HG03354 (cell line): ENCODE data around the gene COMMD1.
A peak's percentile ranks its signal among the peaks of the same experiment; 100 is the strongest.
"Not testable (repeated sequence)": the region's sequence is repeated elsewhere in the genome, so short reads cannot be mapped to it uniquely, and the experiment has no call there.

Experiments
- ATAC-seq: cut with Tn5 transposase; IDR thresholded peaks from one replicate; pipeline ENCODE4 v1.9.1; 2021; ENCODE audit warnings: mild to moderate bottlenecking; ENCODE audit not compliant: unreplicated experiment, poor library complexity, severe bottlenecking

Gene COMMD1

DNA sequence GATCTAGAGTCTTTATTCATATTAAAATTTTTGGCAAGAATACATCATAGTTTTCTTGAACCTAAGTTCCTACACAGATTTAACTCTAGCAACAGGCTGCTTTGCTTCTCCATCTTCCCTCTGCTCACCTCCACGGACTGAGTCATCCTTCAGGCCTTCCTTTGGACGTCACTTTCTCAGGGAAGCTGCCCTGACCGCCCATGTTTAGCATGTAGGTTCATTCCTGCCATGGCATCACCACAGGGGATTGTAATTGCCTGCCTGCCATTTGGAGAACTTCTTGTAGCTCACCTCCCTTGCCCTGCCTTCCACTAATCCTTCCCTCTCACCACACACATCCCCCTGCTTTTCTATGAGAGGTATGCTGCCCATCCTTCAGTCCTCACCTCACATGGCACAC lies 246.5 kb downstream of the COMMD1 start:
- ATAC-seq, result no peak

DNA sequence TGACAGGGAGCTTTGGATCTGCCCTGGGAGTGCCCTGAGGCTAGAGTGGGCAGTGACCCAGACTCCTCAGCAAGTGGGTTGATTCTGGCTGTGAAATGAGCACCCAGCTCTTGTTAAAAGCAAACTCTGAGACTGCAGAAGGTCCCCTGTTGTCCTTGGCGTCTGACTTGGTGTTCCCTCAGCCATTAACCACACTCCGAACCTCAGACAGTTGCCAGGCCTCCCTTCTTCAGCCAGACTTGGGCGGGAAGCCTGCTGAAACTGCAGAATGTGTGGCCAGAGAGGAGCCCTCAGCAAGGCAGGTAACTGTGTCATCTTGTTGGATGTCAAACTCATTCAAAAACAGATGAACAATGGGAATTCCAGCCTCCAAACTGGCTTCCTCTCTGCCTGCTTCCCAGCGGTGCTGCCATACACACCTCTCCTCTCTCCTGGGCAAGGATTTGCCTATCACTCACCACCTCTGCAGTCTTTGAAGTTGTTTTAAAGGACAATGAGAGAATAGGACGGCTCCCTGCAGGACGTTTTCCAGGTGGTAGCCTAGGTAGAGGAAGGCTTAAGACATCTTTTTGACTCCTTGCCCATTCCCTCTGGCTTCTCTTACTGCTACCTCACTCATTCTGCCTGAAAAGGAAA lies 251.5 kb downstream of the COMMD1 start:
- ATAC-seq, result no peak

DNA sequence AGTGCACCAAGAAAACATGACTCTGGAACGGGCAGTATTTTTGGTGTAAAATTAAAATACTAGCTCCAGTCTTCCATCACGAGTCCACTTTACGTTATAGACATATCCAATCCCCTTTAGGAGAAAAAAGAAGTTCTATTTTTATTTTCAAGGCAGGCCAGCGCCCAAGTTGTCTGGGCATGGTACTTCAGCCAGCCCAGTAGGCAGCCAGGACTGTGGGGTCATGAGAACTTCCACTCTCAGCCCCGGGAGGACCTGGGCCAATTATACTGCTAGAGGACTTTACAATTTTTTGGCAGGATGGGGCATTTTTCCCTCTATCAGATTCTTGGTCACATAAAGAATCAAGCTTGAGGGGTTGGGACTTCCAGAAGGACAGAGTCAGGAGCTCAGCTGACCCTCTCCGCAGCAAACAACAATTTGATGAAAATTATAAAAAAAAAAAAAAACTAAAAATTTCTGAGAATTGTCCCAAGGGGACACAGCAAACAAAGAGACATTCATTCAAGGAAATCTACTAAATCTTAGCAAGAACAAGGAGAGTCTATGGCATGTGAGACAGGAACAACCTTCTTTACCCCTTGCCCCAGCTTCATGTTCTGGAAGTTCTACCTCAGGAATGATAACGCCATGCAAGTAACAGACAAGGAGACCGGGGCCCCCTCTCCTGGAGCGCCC lies 253.1 kb downstream of the COMMD1 start:
- ATAC-seq, result no peak

DNA sequence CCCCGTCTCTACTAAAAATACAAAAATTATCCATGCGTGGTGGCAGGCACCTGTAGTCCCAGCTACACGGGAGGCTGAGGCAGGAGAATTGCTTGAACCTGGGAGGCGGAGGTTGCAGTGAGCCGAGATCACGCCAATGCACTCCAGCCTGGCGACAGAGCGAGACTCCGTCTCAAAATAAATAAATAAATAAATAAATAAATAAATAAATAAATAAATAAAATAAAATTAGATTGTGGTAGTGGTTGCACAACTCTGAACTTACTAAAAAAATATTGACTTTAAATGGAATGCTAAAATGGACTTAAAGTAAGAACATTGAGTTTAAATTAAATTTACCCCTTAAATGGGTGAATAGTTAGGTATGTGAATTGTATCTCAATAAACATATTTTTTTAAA lies 255.2 kb downstream of the COMMD1 start:
- ATAC-seq, result not testable (repeated sequence)

DNA sequence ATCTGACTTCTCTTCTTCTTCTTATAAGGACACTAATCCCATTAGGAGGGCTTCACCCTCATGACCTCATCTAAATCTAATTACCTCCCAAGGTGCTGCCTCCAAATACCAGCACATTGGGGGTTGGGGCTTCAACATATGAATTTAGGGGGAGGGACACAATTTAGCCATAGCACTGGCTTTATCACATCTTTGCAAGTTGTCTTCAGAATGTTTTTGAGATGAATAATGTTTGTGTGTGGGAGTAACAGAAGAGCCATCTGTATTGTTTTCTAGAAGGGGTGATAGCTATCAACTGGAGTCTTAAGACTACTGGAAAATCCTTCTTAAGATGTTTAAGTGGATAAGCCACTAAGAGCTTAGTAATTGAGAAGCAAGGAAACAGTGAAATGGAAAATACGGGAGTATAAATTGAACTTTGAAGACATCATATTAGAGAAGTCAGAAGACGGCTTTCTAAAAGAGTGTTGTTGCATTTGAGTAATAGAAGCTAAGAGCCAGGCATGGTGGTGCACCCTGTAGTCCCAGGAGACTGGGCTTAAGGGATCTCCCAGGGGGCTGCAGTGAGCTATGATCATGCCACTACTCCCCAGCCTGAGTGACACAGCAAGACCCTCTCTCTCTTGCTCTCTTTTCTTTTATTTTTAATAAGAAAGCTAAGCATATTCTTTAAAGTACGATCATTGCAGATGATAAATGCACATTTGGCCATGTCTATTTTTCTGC lies 257.8 kb downstream of the COMMD1 start:
- no peak for ATAC-seq

DNA sequence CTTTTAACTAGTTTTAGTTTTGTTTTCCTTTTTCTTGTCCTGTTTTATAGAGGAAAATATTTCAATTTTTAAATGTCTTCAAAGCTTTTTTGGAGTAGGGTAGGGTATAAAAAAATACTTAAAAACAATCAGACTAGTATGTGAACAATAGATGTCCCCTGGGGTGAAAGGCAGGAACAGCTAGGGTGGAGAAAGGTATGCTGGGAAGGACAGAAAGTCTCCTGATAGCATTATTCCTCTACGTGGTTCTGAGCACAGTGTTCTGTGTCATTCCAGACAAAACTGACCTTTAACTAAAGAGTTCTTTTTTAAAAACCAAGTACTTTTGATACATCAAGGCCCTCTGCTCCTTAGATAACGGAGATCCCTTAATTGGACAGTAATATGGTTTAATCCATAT lies 258.4 kb downstream of the COMMD1 start:
- no peak for ATAC-seq

DNA sequence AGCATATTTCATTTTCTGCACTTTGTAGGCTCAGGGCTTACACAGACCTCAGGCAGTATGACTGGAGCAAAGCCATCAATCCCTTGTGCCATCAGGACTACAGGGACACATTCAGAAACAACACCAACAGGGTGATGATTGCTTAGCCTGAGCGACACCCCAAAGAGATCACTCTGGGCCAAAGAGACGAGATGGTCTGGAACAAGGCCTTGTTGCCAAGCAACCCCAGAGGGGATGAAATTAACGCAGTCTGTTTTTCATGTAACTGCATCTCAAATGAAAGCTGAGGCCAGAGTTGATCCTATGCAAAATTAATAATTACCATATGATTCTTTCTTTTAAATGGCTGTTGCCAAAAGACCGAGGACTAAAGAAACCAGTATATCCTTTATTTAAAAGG lies 270.3 kb downstream of the COMMD1 start:
- no peak for ATAC-seq

DNA sequence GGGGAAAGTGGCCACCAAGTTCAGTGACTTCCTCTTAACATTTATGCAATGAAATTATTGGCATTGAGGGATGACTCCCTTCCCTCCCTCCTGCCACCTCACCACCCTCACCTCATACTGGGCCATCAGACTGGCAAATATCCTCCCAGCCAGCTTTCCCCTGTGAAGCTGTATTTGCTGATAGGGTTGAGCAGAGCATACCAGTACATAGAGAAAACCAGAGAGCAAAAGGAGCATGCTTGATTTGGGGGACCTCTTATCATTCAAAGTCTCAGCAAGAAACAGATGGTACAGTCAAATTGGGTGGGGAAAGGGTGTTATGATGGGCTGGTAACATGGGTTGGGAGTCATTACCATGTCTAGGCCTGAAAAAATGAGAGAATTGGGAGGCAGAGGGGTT lies 271.3 kb downstream of the COMMD1 start:
- ATAC-seq, result no peak

DNA sequence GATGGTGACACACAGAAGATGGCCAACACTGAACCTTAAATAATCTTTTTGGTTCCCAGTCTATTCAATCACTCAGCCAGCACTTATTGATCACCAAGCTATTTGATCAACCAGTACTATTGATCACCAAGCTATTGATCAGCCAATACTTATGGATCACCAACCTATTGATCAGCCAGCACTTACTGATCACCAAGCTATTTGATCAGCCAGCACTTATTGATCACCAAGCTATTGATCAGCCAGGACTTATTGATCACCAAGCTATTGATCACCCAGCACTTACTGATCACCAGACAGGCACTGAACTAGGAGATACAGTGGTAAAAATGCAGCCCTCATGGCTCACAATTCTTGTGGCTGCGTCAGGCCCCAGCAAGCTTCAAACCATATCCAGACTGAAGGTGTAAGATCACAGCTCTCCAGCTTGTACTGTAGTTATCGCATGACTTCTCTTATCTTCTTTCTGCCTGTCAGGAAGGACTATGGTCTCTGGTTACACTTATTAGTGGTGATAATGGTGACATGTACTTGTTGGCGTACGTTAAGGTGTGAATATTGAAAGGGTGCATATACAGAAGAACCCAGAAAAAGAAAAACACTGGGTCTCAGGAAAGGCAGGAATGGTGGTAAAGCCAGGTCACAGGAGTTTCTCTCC lies 272.0 kb downstream of the COMMD1 start:
- ATAC-seq, result no peak

DNA sequence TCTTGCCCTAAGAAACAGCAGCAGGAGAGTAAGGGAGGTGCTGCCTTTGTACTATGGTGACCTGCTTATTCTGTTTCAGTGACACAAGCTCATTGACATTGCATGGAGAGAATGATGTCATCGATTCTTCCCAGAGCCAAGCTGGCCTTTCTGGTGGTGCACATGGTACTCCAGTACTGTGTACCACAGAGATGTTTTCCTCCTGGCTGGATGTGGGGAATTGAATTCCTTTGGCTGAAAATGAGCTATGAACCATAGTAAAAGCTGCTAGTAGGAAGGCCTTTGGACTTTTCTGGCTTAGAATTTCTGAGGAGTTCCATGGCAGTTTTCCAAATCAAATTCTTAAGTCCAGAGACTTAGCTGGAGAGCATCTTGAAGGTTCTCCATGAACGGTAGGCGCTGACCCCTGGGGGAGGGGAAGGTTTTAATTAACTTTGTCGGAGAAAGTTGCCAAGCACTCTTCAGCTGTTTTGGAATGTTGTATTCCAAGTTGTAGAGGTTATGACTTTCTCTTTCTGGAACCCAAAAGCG lies 273.3 kb downstream of the COMMD1 start:
- no peak for ATAC-seq

DNA sequence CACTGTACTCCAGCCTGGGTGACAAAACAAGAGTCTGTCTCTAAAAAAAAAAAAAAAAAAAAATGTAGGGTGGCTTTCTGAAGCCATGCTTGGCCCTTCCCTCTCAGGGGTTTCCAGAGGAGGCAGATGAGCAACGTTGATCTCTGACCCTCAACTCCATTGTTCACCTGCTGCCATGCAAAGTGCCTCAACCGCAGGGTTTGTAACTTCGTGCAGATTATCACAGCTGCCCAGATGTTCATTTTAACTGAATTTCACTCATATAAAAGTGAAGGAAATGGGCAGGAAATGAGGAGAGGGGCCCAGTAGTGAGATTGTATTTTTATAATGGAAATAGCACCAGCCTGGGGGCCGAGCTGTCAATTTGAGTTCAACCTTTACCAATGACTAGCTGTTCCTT lies 275.5 kb downstream of the COMMD1 start:
- peak; percentile 62 for ATAC-seq

DNA sequence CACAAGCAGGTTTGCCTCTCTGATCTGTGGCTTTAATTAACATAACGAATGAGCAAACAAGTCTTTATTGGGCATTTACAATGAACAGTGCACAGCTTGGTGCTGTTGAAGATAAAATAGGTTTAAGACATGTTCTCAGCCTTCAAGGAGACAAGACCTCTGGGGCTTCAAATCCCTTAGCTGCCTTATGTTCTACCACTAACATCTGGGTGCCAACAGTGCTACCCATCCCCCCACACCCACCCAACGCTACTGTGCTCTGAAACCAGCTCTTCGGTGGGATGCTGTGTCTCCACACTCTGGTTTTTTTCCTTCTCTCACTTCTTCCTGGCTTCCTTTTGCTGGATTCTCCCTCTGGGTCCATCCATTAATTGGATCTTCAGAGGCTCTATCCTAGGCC lies 276.4 kb downstream of the COMMD1 start:
- no peak for ATAC-seq

DNA sequence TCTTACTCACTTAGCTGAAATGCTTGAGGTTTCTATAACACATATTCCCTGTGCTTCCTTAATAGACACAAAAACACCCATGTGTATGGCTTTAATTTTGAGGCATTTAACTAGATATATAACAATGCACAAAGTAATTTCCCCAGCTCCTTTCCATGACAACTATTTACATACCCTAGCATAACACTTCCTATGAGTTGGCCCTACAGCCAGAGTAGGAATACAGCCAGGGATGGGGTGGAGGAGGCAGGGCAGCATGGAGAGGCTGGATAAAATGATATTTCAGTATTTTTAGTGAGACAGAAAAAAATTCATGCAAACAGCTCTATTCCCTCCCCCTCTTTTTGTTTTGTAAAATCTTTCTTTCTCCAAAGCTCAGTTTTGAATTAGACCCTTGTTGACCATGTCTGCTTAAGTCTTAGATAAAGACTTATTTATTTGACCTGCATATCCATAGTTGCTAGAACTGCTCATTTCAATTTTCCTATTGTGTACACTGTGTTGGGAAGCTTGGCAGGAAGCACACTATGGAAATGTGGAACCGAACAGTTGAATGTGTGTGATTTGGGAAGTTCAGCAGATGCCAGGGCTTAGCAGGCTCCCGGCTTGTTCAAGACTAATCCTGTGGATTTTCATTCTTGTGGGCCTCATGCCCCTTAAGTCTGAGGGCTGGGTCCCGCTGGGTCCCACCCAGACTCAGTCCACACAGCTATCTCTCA lies 279.2 kb downstream of the COMMD1 start:
- ATAC-seq, result no peak
